CD4-positive, alpha-beta T cell (primary cell): ENCODE data around the gene CCDC121. TPM values are rescaled to one million over a fixed set of nuclear protein-coding genes. Genes with fewer than 3 reads are reported as not detected.
"Not testable (repeated sequence)": the region's sequence is repeated elsewhere in the genome, so short reads cannot be mapped to it uniquely, and the experiment has no call there.

Source experiments
- ATAC-seq: fragments of 200-7000 bp; cut with Tn5 transposase; one replicate; pipeline ENCODE4 v1.10.0; 2022; ENCODE audit warnings: mild to moderate bottlenecking; ENCODE audit not compliant: poor library complexity
- CTCF ChIA-PET: fragments of 350-600 bp; sonication (Branson Sonifier 250); formaldehyde crosslinking; loops from one replicate; lab custom pipeline; 2021; ENCODE audit warnings: antibody characterized with exemption, inconsistent platforms; lab: Charles Lee
- POLR2A ChIA-PET: fragments of 350-600 bp; sonication (Branson Sonifier 250); formaldehyde crosslinking; loops from one replicate; lab custom pipeline; 2021; ENCODE audit warnings: antibody characterized with exemption, inconsistent platforms; lab: Charles Lee
- DNase-seq, 14 experiments: peaks; one replicate each; pipeline ENCODE4 v3.0.0-alpha.2; 2013 to 2020; ENCODE audit warnings: mixed read lengths in 2 of 14
- H3K27ac ChIP-seq, 2 donors: one replicate each; pipeline versions ENCODE4 v1.5.1 to v1.7.0; 2013; ENCODE audit warnings: low read length in 2 of 2, low read depth in 1 of 2, mild to moderate bottlenecking in 1 of 2
- H3K27me3 ChIP-seq, 2 experiments: 1 replicate in 1 of 2; 2 replicates in 1 of 2; pipeline versions ENCODE4 v1.6.1 to v1.7.0; 2013; ENCODE audit warnings: low read length in 2 of 2, control low read depth in 1 of 2, mild to moderate bottlenecking in 1 of 2, moderate library complexity in 1 of 2; ENCODE audit not compliant: insufficient read depth in 2 of 2, control insufficient read depth in 1 of 2
- H3K36me3 ChIP-seq: one replicate; pipeline ENCODE4 v1.6.1; 2013; ENCODE audit warnings: low read length, control low read depth; ENCODE audit not compliant: insufficient read depth
- H3K4me1 ChIP-seq: one replicate; pipeline ENCODE4 v1.6.1; 2013; ENCODE audit warnings: low read length, control low read depth; ENCODE audit not compliant: insufficient read depth
- H3K4me3 ChIP-seq: one replicate; pipeline ENCODE4 v1.5.1; 2013; ENCODE audit warnings: mild to moderate bottlenecking, low read length, moderate library complexity
- H3K9me3 ChIP-seq, 2 experiments: 1 replicate in 1 of 2; 2 replicates in 1 of 2; pipeline versions ENCODE4 v1.6.1 to v1.7.0; 2013; ENCODE audit warnings: low read length in 2 of 2, mild to moderate bottlenecking in 2 of 2, control low read depth in 1 of 2, moderate library complexity in 1 of 2; ENCODE audit not compliant: control insufficient read depth in 1 of 2, insufficient read depth in 1 of 2
- H3K27ac Mint-ChIP-seq: one replicate; pipeline ENCODE4 v1.8.0; 2020; ENCODE audit warnings: mixed read lengths
- H3K27me3 Mint-ChIP-seq: one replicate; pipeline ENCODE4 v1.8.0; 2021; ENCODE audit warnings: mixed read lengths
- H3K36me3 Mint-ChIP-seq: one replicate; pipeline ENCODE4 v1.8.0; 2021; ENCODE audit warnings: low read depth, mixed read lengths
- H3K4me1 Mint-ChIP-seq: one replicate; pipeline ENCODE4 v1.8.0; 2021; ENCODE audit warnings: low read depth, mixed read lengths
- H3K4me3 Mint-ChIP-seq: one replicate; pipeline ENCODE4 v1.8.0; 2020; ENCODE audit warnings: mild to moderate bottlenecking, mixed read lengths
- H3K9me3 Mint-ChIP-seq: one replicate; pipeline ENCODE4 v1.8.0; 2020; ENCODE audit warnings: mixed read lengths
- CTCF ChIP-seq: fragments of 200-600 bp; IDR thresholded peaks from one replicate; pipeline ENCODE4 v1.8.0; 2022; ENCODE audit warnings: antibody characterized with exemption, mild to moderate bottlenecking
- intact Hi-C, 2 experiments: fragments of 100-400 bp; cut with DNase I in 1 of 2; cut with micrococcal nuclease in 1 of 2; formaldehyde crosslinking; loops; one replicate each; pipeline versions ENCODE4 v1.15.1 to v1.9.0; 2023 to 2025; cut with DNase I, micrococcal nuclease
- total RNA-seq, 174 experiments: library from RNA in 2 of 174; stranded (reverse) in 2 of 174; gene quantifications; one replicate each; pipeline ENCODE4 v1.2.3 and lab custom pipeline; 2021 to 2026

CCDC121 gene
- total RNA-seq, 2 experiments from 2014 or later, result 0.47 to 0.91 TPM

GRCh38 chr2:27613985-27614384 lies 14.8 kb downstream of the CCDC121 start:
- Histone ChIP-seq H3K4me1 (no peaks in the 10 kb centered on the region), H3K27me3 (no peaks in the 10 kb centered on the region), H3K36me3 (peaks cover 87% of the 10 kb centered on the region), H3K9me3 (no peaks in the 10 kb centered on the region), H3K27ac (no peak overlapping the region), H3K4me3 (no peak overlapping the region)
- ChIA-PET POLR2A (interaction anchor here (1.0 kb wide), 1 partner anchor 27 kb away, joined by 3 read pairs; no protein-coding TSS in a partner anchor), CTCF (no interaction called here)
- DNase-seq (no peak), ATAC-seq (no peak)
- Mint-ChIP-seq H3K4me3 (no peak overlapping the region), H3K27ac (no peak overlapping the region), H3K9me3 (no peaks in the 10 kb centered on the region), H3K4me1 (no peaks in the 10 kb centered on the region), H3K36me3 (peaks cover 85% of the 10 kb centered on the region), H3K27me3 (no peaks in the 10 kb centered on the region)
- intact Hi-C loops, result no loop called here
- TF ChIP-seq CTCF, result no peak

GRCh38 chr2:27606611-27607010 lies 22.2 kb downstream of the CCDC121 start:
- ChIA-PET CTCF (no interaction called here), POLR2A (no interaction called here)
- ATAC-seq (no peak), DNase-seq (no peak)
- intact Hi-C loops, result no loop called here
- Mint-ChIP-seq H3K36me3 (peaks cover 85% of the 10 kb centered on the region), H3K4me1 (no peaks in the 10 kb centered on the region), H3K27ac (no peak overlapping the region), H3K4me3 (no peak overlapping the region), H3K9me3 (no peaks in the 10 kb centered on the region), H3K27me3 (no peaks in the 10 kb centered on the region)
- peaks cover 85% of the 10 kb centered on the region for H3K36me3 ChIP-seq
- no peaks in the 10 kb centered on the region for H3K4me1 ChIP-seq
- H3K27me3 ChIP-seq, result no peaks in the 10 kb centered on the region
- no peak overlapping the region for H3K4me3 ChIP-seq
- H3K27ac ChIP-seq, result no peak overlapping the region
- no peak for TF ChIP-seq CTCF
- H3K9me3 ChIP-seq, result no peaks in the 10 kb centered on the region

GRCh38 chr2:27596627-27597026 lies 32.2 kb downstream of the CCDC121 start:
- H3K9me3 Mint-ChIP-seq, result no peaks in the 10 kb centered on the region

GRCh38 chr2:27595412-27595811 lies 33.4 kb downstream of the CCDC121 start:
- Histone ChIP-seq H3K36me3 (peaks cover 29% of the 10 kb centered on the region), H3K9me3 (peaks cover 13 to 41% of the 10 kb centered on the region in 2 experiments)
- ATAC-seq, DNase-seq, H3K4me1 ChIP-seq, intact Hi-C loops, POLR2A ChIA-PET, H3K4me3 ChIP-seq, H3K9me3 Mint-ChIP-seq, H3K27me3 ChIP-seq, H3K27ac ChIP-seq, H3K4me3 Mint-ChIP-seq, H3K27me3 Mint-ChIP-seq, H3K27ac Mint-ChIP-seq, CTCF ChIA-PET: not testable (repeated sequence)
- Mint-ChIP-seq H3K4me1 (peaks cover 35% of the 10 kb centered on the region), H3K36me3 (peaks cover 86% of the 10 kb centered on the region)

More at GRCh38 chr2:27596627-27597026, 32.2 kb downstream of the CCDC121 start:
- ChIA-PET CTCF (interaction anchor here (0.7 kb wide), 1 partner anchor 87 kb away, joined by 3 read pairs; no protein-coding TSS in a partner anchor), POLR2A (interaction anchor here (0.8 kb wide), 1 partner anchor 11 kb away, joined by 4 read pairs; no protein-coding TSS in a partner anchor)
- no peak for TF ChIP-seq CTCF
- H3K27ac ChIP-seq, result no peak overlapping the region
- DNase-seq (no peak), ATAC-seq (no peak)
- Mint-ChIP-seq H3K27me3 (no peaks in the 10 kb centered on the region), H3K4me1 (peaks cover 35% of the 10 kb centered on the region), H3K36me3 (peaks cover 89% of the 10 kb centered on the region), H3K4me3 (no peak overlapping the region), H3K27ac (peak overlapping the region; percentile 64)
- H3K36me3 ChIP-seq, result peaks cover 38% of the 10 kb centered on the region
- H3K4me1 ChIP-seq, result peaks cover 7% of the 10 kb centered on the region
- intact Hi-C loops, result no loop called here
- H3K9me3 ChIP-seq, result peaks cover 10 to 33% of the 10 kb centered on the region in 2 experiments
- H3K27me3 ChIP-seq, result no peaks in the 10 kb centered on the region
- no peak overlapping the region for H3K4me3 ChIP-seq

GRCh38 chr2:27594020-27594703 lies 34.6 kb downstream of the CCDC121 start:
- H3K9me3 Mint-ChIP-seq, H3K27ac Mint-ChIP-seq, CTCF ChIA-PET, H3K4me1 ChIP-seq, H3K27me3 ChIP-seq, DNase-seq, H3K27ac ChIP-seq, H3K27me3 Mint-ChIP-seq, intact Hi-C loops, ATAC-seq, H3K4me3 ChIP-seq, H3K4me3 Mint-ChIP-seq, POLR2A ChIA-PET: not testable (repeated sequence)
- H3K36me3 Mint-ChIP-seq, result peaks cover 86% of the 10 kb centered on the region
- peaks cover 41% of the 10 kb centered on the region for H3K4me1 Mint-ChIP-seq
- Histone ChIP-seq H3K36me3 (peaks cover 17% of the 10 kb centered on the region), H3K9me3 (peaks cover 22 to 41% of the 10 kb centered on the region in 2 experiments)
